GM10266 (cell line): ENCODE results near the gene SNTN.

Source experiments
- DNase-seq: peaks from one replicate; pipeline ENCODE4 v3.0.0; 2012; ENCODE audit errors: extremely low spot score
- CTCF ChIP-seq: IDR thresholded peaks from 2 replicates; pipeline ENCODE4 v1.5.1; 2012; ENCODE audit warnings: mild to moderate bottlenecking, low read depth; ENCODE audit not compliant: control insufficient read depth, insufficient read depth; ENCODE audit errors: missing control alignments

Gene SNTN

GRCh38 chr3:63705092-63705645 is 52.7 kb downstream of the SNTN start:
- no peak for DNase-seq
- TF ChIP-seq CTCF, result no peak

DNA sequence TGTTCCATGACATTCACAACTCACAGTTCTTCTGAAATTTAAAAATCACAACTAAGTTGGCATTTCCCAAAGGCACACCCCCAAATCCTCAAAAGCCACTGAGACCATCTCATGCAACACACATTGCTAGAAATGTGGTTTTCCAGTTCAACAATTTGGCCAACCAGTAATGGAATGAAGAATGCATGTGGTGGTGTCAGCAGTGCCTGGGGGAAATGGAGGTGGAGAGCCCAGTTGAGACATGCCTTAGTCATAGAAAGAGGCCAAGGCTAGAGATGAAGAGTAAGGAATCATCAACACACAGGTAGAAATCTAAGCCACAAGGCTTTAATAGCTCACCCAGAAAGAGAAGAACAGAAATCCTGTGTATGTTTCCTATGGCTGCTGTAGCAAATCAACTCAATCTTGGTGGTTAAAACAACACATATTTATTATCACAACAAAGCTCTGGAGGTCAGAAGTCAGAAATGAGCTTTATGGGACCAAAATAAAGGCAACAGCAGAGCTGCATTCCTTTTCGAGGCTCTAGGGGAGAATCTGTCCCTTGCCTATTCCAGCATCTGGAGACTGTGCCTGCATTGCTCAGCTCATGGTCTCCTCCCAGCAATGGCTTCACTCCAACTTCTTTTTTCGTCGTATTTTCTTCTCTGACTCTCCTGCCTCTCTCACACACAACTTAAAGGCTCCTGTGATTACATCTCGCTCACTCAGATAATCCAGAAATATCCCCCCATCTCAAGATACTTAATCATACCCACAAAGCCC is 54.0 kb downstream of the SNTN start:
- no peak for TF ChIP-seq CTCF
- DNase-seq, result no peak

DNA sequence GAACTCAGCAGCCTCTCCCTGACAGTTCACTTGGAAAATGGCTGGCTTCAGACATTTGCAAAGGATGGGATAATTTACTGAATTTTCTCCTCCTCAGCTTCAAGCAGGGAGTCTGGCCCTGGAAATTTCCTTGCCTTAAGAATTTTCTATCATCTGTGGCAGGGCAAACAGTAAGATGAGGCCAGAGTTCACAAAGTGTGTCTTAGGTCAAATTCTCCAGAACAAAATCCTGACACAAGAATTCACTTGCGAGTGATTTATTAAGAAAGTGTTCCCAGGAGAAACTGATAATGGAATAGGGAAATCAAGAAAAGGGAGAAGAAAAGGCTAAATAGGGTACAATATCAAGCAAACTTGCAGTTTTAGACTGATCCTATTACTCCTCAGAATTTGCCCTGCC is 55.3 kb downstream of the SNTN start:
- TF ChIP-seq CTCF, result no peak
- DNase-seq, result no peak

DNA sequence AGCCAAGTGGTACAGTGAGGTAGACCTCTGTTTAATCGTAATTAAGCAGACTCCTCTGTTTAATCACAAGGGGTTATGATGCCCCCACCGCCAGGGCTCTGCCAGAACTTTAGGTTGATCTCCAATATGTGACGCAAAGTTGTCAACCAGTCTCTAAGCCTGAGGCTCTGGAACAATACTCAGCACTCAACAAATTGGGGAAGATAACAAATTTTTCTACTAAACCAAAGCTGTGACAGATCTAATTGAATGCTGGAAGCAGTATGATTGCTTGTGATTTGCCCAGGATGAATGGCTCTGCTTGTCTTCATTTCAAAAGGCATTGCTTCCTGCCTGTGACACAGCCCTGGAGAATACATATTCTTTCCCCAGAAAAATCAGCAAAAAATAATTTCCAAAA is 57.1 kb downstream of the SNTN start:
- DNase-seq, result no peak

More for the DNA sequence above, 57.1 kb downstream of the SNTN start:
- TF ChIP-seq CTCF, result no peak
